Right ventricle myocardium superior (tissue), 1 donor: ENCODE measurements around the gene KIF6. TPM values are rescaled to one million over a fixed set of nuclear protein-coding genes. Genes with fewer than 3 reads are reported as not detected.
"Not testable (repeated sequence)": the region's sequence is repeated elsewhere in the genome, so short reads cannot be mapped to it uniquely, and the experiment has no call there.

Source experiments
- ATAC-seq: fragments of 200-7000 bp; cut with Tn5 transposase; one replicate; pipeline ENCODE4 v1.9.1; 2020; ENCODE audit warnings: mild to moderate bottlenecking; ENCODE audit not compliant: poor library complexity
- DNase-seq: peaks from one replicate; pipeline ENCODE4 v3.0.0-alpha.2; 2020
- intact Hi-C: fragments of 100-400 bp; cut with DNase I; formaldehyde crosslinking; loops from one replicate; pipeline ENCODE4 v1.11.2; 2022
- total RNA-seq: library from RNA; stranded (reverse); fragmentation: NEBNext Ultra II Directional; extraction: Animal tissue kit (Norgen Biotek cat#: 25700); gene quantifications from one replicate; pipeline ENCODE4 v1.2.1, GENCODE V29; 2021
- donor health status: DM: no; HTN: yes; CAD: no; lungs with severe emphysema.

KIF6 gene
- total RNA-seq, 1 donor from 2014 or later = 0.27 TPM

GRCh38 chr6:39488255-39488879 lies 236.8 kb downstream of the KIF6 start:
- ATAC-seq (no peak), DNase-seq (no peak)
- intact Hi-C loops = no loop called here

- ATAC-seq (no peak), DNase-seq (no peak)
- intact Hi-C loops = no loop called here
These were observed 240.9 kb downstream of the KIF6 start for GRCh38 chr6:39484276-39484675.

GRCh38 chr6:39479819-39480218 lies 245.4 kb downstream of the KIF6 start:
- DNase-seq, ATAC-seq, intact Hi-C loops: not testable (repeated sequence)

GRCh38 chr6:39476670-39477069 lies 248.5 kb downstream of the KIF6 start:
- DNase-seq (no peak), ATAC-seq (no peak)
- intact Hi-C loops = no loop called here

- DNase-seq (no peak), ATAC-seq (no peak)
- intact Hi-C loops = no loop called here
These were observed 249.1 kb downstream of the KIF6 start for GRCh38 chr6:39476151-39476550.

GRCh38 chr6:39471954-39472659 lies 253.1 kb downstream of the KIF6 start:
- intact Hi-C loops = no loop called here
- ATAC-seq = peak; percentile 68
- no peak for DNase-seq

- no peak for ATAC-seq
- DNase-seq = no peak
- intact Hi-C loops = no loop called here
These were observed 254.7 kb downstream of the KIF6 start for GRCh38 chr6:39470506-39470905.

- ATAC-seq (no peak), DNase-seq (no peak)
- intact Hi-C loops = no loop called here
These were observed 256.8 kb downstream of the KIF6 start for GRCh38 chr6:39468385-39468784.

- DNase-seq (no peak), ATAC-seq (no peak)
- intact Hi-C loops = no loop called here
These were observed 258.6 kb downstream of the KIF6 start for GRCh38 chr6:39466631-39467030.

GRCh38 chr6:39465539-39465938 lies 259.7 kb downstream of the KIF6 start:
- ATAC-seq (no peak), DNase-seq (no peak)
- intact Hi-C loops = no loop called here

GRCh38 chr6:39464067-39464466 lies 261.1 kb downstream of the KIF6 start:
- no peak for DNase-seq
- no peak for ATAC-seq
- intact Hi-C loops = no loop called here

GRCh38 chr6:39453956-39454524 lies 271.2 kb downstream of the KIF6 start:
- DNase-seq (no peak), ATAC-seq (no peak)
- intact Hi-C loops = no loop called here

- DNase-seq = no peak
- intact Hi-C loops = no loop called here
- ATAC-seq = no peak
These were observed 272.0 kb downstream of the KIF6 start for GRCh38 chr6:39453241-39453640.

- intact Hi-C loops = no loop called here
- DNase-seq = no peak
- ATAC-seq = no peak
These were observed 272.7 kb downstream of the KIF6 start for GRCh38 chr6:39452306-39453145.

- no peak for DNase-seq
These were observed 273.4 kb downstream of the KIF6 start for GRCh38 chr6:39451831-39452230.

GRCh38 chr6:39449022-39449421 lies 276.2 kb downstream of the KIF6 start:
- intact Hi-C loops = no loop called here
- DNase-seq (no peak), ATAC-seq (no peak)

More at GRCh38 chr6:39451831-39452230, 273.4 kb downstream of the KIF6 start:
- intact Hi-C loops = no loop called here
- ATAC-seq = no peak

- ATAC-seq = no peak
- intact Hi-C loops = no loop called here
These were observed 278.3 kb downstream of the KIF6 start for GRCh38 chr6:39446909-39447308.

GRCh38 chr6:39445667-39446066 lies 279.5 kb downstream of the KIF6 start:
- intact Hi-C loops = no loop called here
- no peak for ATAC-seq
- no peak for DNase-seq

More at GRCh38 chr6:39446909-39447308, 278.3 kb downstream of the KIF6 start:
- no peak for DNase-seq

GRCh38 chr6:39444479-39445019 lies 280.7 kb downstream of the KIF6 start:
- no peak for ATAC-seq
- intact Hi-C loops = no loop called here
- DNase-seq = no peak
